RCC 7860 (cell line): ENCODE measurements around the gene MYL12A.

Experiments used
- DNase-seq: peaks from one replicate; pipeline ENCODE4 v3.0.0-alpha.2; 2015; ENCODE audit warnings: low spot score
- FAIRE-seq: peaks from 2 replicates; lab custom pipeline; 2012; peaks lifted over from hg19 to GRCh38; lab: Jason Lieb, UNC

The MYL12A gene

GRCh38 chr18:3224223-3224622, 23.4 kb upstream of the MYL12A start:
- no peak for FAIRE-seq
- no peak for DNase-seq

- FAIRE-seq (no peak), DNase-seq (no peak)
These were observed 22.0 kb upstream of the MYL12A start for GRCh38 chr18:3225588-3225987.

- FAIRE-seq (no peak), DNase-seq (no peak)
These were observed 21.6 kb upstream of the MYL12A start for GRCh38 chr18:3226048-3226447.

- FAIRE-seq (no peak), DNase-seq (no peak)
These were observed 16.9 kb upstream of the MYL12A start for GRCh38 chr18:3230401-3231334.

- FAIRE-seq = no peak
- DNase-seq = no peak
These were observed 14.6 kb upstream of the MYL12A start for GRCh38 chr18:3233004-3233403.

- DNase-seq (no peak), FAIRE-seq (no peak)
These were observed 14.0 kb upstream of the MYL12A start for GRCh38 chr18:3233433-3234168.

- no peak for FAIRE-seq
- DNase-seq = no peak
These were observed 13.1 kb upstream of the MYL12A start for GRCh38 chr18:3234457-3234856.

GRCh38 chr18:3235846-3236245, 11.8 kb upstream of the MYL12A start:
- DNase-seq (no peak), FAIRE-seq (no peak)

- FAIRE-seq (no peak), DNase-seq (no peak)
These were observed 11.1 kb upstream of the MYL12A start for GRCh38 chr18:3236470-3236869.

- no peak for FAIRE-seq
- DNase-seq = no peak
These were observed 8.9 kb upstream of the MYL12A start for GRCh38 chr18:3238742-3239141.

- FAIRE-seq = no peak
- DNase-seq = no peak
These were observed 2.4 kb upstream of the MYL12A start for GRCh38 chr18:3245185-3245564.

- FAIRE-seq (no peak), DNase-seq (peak; percentile 66)
These were observed 1.6 kb upstream of the MYL12A start for GRCh38 chr18:3245853-3246634.

GRCh38 chr18:3246635-3247239, 864 bp upstream of the MYL12A start:
- FAIRE-seq = no peak
- DNase-seq = no peak

GRCh38 chr18:3248062-3248657, 559 bp downstream of the MYL12A start:
- DNase-seq (no peak), FAIRE-seq (no peak)

GRCh38 chr18:3248658-3249359, 1.2 kb downstream of the MYL12A start:
- FAIRE-seq (peak; percentile 35), DNase-seq (peak; percentile 46)

- peak; percentile 89 for FAIRE-seq
These were observed 2.9 kb downstream of the MYL12A start for GRCh38 chr18:3250237-3251107.

GRCh38 chr18:3251249-3251962, 3.8 kb downstream of the MYL12A start:
- FAIRE-seq = no peak
- no peak for DNase-seq

More at GRCh38 chr18:3250237-3251107, 2.9 kb downstream of the MYL12A start:
- DNase-seq = peak; percentile 73

- DNase-seq (no peak), FAIRE-seq (no peak)
These were observed 4.3 kb downstream of the MYL12A start for GRCh38 chr18:3251963-3252277.
